ENCODE results near the gene ASAP3. TPM values are rescaled to one million over a fixed set of nuclear protein-coding genes. Genes with fewer than 3 reads are reported as not detected.

Gene ASAP3
- total and polyA plus RNA-seq, 2 of the 4 experiments (the other 2 are of a cell fraction) = 18.6 to 18.8 TPM

DNA sequence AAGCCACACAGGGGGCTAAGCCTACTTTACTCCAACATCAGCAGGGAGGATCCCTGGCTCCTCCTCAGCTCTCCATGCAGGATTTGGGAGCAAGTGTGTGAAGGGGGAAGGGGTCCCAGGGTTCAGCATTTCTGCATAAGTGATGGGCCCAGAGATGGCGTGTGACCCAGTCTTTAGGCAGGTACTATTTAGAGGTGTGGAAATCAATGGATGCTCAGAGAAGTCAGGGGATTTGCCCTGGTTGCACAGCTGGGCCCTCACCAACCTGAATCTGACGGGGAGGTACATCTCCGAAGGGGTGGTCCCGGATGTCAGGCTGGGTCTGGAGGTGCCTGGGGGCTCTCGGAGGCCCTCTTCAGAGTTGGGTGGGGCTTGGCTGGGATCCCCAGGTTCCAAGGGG, 52.5 kb downstream of the ASAP3 start:
- no TSS peak for BruUV-seq (replicated peaks)
- Histone ChIP-seq H3K79me1 (ENCODE audit: low read depth in 1 of 2, low read length in 2 of 2) (no peaks in the 10 kb centered on the region), H3K18ac (ENCODE audit: low read depth, low read length) (no peak overlapping the region), H3K4me2 (ENCODE audit: low read depth, low read length) (no peak overlapping the region), H2BK20ac (ENCODE audit: low read depth, low read length) (no peak overlapping the region), H3K4me1 (ENCODE audit: control insufficient read depth, insufficient read depth, low read length) (no peaks in the 10 kb centered on the region), H3K9ac (ENCODE audit: low read depth, low read length) (no peak overlapping the region), H3K9me3 (ENCODE audit: control insufficient read depth, insufficient read depth, low read length) (no peaks in the 10 kb centered on the region), H3K27ac (ENCODE audit: insufficient read depth, low read length) (no peak overlapping the region), H4K5ac (ENCODE audit: low read depth, low read length) (no peak overlapping the region), H3K9me1 (ENCODE audit: insufficient read depth, low read length) (peaks cover 3% of the 10 kb centered on the region), H3K56ac (ENCODE audit: extremely low read depth, insufficient read depth, low read length) (no peak overlapping the region), H2AK5ac (ENCODE audit: low read depth, low read length) (no peak overlapping the region), H2BK15ac (ENCODE audit: low read depth, low read length) (no peak overlapping the region), H2AK9ac (replicated peaks; ENCODE audit: low read depth, low read length, poor library complexity) (no peak overlapping the region), H4K8ac (ENCODE audit: low read depth in 2 of 2, low read length in 2 of 2) (no peak overlapping the region), H3K4ac (ENCODE audit: low read depth, low read length) (no peak overlapping the region), H3K4me3 (ENCODE audit: insufficient read depth, low read depth, low read length) (no peak overlapping the region), H2AFZ (replicated peaks; ENCODE audit: low read length, poor library complexity) (no peak overlapping the region), H2BK5ac (ENCODE audit: low read depth, low read length, poor library complexity, severe bottlenecking) (no peak overlapping the region), H4K20me1 (ENCODE audit: insufficient read depth, low read length) (no peaks in the 10 kb centered on the region), H4K91ac (ENCODE audit: insufficient read depth, low read depth, low read length) (no peak overlapping the region), H2BK120ac (ENCODE audit: low read depth, low read length) (no peak overlapping the region), H3K36me3 (ENCODE audit: control insufficient read depth, insufficient read depth, low read length) (peaks cover 50% of the 10 kb centered on the region), H3K27me3 (ENCODE audit: control insufficient read depth, insufficient read depth, low read length) (no peaks in the 10 kb centered on the region), H3K23ac (ENCODE audit: low read depth, low read length) (no peak overlapping the region), H3K14ac (replicated peaks; ENCODE audit: low read depth, low read length) (no peak overlapping the region)
- dilution Hi-C loops (cut with HindIII; ENCODE audit: low sequenced_read_pairs, unreplicated experiment) = no loop called here
- DNase-seq (no peak), ATAC-seq (ENCODE audit: low read depth) (no peak)
- intact Hi-C loops (cut with micrococcal nuclease) = no loop called here
- WGBS, 2 experiments (ENCODE audit: extremely low coverage in 2 of 2, insufficient read length in 1 of 2) = no CpG with 5 or more reads among the region's 5 CpGs
- in situ Hi-C loops (cut with MboI; ENCODE audit: low sequenced_read_pairs) = no loop called here
- ChIA-PET POLR2A (ENCODE audit: unreplicated experiment) (no interaction called here), CTCF (no interaction called here)
- TF ChIP-seq MXI1 (IDR thresholded peaks at IDR 0.05; ENCODE audit: borderline replicate concordance, low read depth, low read length) = no peak
